ENCODE measurements around the gene SH3YL1.

DNA sequence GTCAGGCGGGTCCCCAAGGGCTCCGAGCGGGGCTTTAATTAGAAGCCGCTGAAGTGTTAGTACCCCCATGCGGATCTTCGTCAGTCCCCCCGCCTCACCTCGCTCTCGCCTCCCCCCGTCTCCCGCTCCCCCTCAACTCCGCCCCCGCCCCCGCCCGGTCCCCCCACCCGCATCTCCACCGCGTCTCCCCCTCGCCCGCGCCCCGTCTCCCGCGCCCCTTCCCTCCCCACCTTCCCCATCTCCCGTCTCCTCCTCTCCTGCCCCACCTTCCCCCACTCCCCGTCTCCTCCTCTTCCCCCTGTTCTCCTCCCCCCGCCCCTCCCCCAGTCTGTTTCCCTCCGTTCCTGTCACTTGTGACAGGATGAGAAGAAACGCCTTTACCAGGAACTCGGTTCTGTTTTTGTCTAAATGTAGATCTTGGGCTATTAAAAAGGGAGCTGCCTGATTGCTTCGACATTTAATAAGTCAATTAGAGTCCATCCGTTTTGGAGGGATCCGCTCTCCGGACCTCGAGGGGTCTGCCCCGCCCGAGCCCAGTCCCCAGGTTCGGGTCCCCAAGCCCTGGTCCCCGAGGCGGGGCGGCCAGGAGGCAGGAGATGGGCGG is 25.0 kb upstream of the SH3YL1 start:
- TF ChIP-seq, protein P1, sequence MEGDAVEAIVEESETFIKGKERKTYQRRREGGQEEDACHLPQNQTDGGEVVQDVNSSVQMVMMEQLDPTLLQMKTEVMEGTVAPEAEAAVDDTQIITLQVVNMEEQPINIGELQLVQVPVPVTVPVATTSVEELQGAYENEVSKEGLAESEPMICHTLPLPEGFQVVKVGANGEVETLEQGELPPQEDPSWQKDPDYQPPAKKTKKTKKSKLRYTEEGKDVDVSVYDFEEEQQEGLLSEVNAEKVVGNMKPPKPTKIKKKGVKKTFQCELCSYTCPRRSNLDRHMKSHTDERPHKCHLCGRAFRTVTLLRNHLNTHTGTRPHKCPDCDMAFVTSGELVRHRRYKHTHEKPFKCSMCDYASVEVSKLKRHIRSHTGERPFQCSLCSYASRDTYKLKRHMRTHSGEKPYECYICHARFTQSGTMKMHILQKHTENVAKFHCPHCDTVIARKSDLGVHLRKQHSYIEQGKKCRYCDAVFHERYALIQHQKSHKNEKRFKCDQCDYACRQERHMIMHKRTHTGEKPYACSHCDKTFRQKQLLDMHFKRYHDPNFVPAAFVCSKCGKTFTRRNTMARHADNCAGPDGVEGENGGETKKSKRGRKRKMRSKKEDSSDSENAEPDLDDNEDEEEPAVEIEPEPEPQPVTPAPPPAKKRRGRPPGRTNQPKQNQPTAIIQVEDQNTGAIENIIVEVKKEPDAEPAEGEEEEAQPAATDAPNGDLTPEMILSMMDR (IDR thresholded peaks at IDR 0.05; ENCODE audit: borderline replicate concordance, extremely low read depth, low read length, poor library complexity, severe bottlenecking) = no peak
- TF ChIP-seq EZH2 (IDR thresholded peaks at IDR 0.05; ENCODE audit: borderline replicate concordance, low read depth, low read length, severe bottlenecking) = no peak
